H1 (cell line): ENCODE results near the gene CLIC1. TPM values are rescaled to one million over a fixed set of nuclear protein-coding genes. Genes with fewer than 3 reads are reported as not detected.

Source experiments
- CTCF ChIA-PET: fragments of 300-600 bp; sonication (Branson Sonifier 250); formaldehyde crosslinking; loops from one replicate; lab custom pipeline; 2021; ENCODE audit not compliant: partially characterized antibody; lab: Charles Lee
- POLR2A ChIA-PET: fragments of 300-600 bp; sonication (Branson Sonifier 250); formaldehyde crosslinking; loops from one replicate; lab custom pipeline; 2021; ENCODE audit warnings: inconsistent platforms; ENCODE audit not compliant: partially characterized antibody; lab: Charles Lee
- DNase-seq, 2 experiments: peaks; one replicate each; pipeline versions ENCODE4 v3.0.0 to v3.0.0-alpha.2; 2010 to 2022; ENCODE audit warnings: low spot score in 2 of 2, low read depth in 1 of 2, mixed read lengths in 1 of 2
- FAIRE-seq: peaks from 2 replicates; lab custom pipeline; 2011; peaks lifted over from hg19 to GRCh38; lab: Jason Lieb, UNC
- H2AFZ ChIP-seq: 2 replicates; pipeline ENCODE4 v1.8.1; 2012; ENCODE audit warnings: low read length, inconsistent platforms
- H2AK5ac ChIP-seq: 2 replicates; pipeline ENCODE4 v1.6.1; 2013; ENCODE audit warnings: low read depth, low read length
- H2BK120ac ChIP-seq: replicated peaks from 2 replicates; pipeline ENCODE3; 2013; ENCODE audit warnings: low read depth, low read length, inconsistent platforms
- H2BK12ac ChIP-seq: 2 replicates; pipeline ENCODE4 v1.6.1; 2013; ENCODE audit warnings: low read depth, low read length
- H2BK15ac ChIP-seq: 2 replicates; pipeline ENCODE4 v1.6.1; 2013; ENCODE audit warnings: low read length
- H2BK20ac ChIP-seq: 2 replicates; pipeline ENCODE4 v1.6.1; 2013; ENCODE audit warnings: low read length
- H2BK5ac ChIP-seq: 2 replicates; pipeline ENCODE4 v1.6.1; 2013; ENCODE audit warnings: low read depth, low read length
- H3K14ac ChIP-seq: 2 replicates; pipeline ENCODE4 v1.6.1; 2013; ENCODE audit warnings: inconsistent platforms; ENCODE audit not compliant: insufficient read length
- H3K18ac ChIP-seq: 2 replicates; pipeline ENCODE4 v1.6.1; 2013; ENCODE audit warnings: low read length; ENCODE audit errors: extremely low read depth
- H3K23ac ChIP-seq: 2 replicates; pipeline ENCODE4 v1.6.1; 2013; ENCODE audit warnings: inconsistent platforms; ENCODE audit not compliant: insufficient read length
- H3K23me2 ChIP-seq: 2 replicates; pipeline ENCODE4 v1.6.1; 2013; ENCODE audit warnings: low read depth, low read length
- H3K27ac ChIP-seq: 2 replicates; pipeline ENCODE4 v1.6.1; 2011; ENCODE audit warnings: low read depth, low read length, inconsistent platforms
- H3K27me3 ChIP-seq, 4 experiments: replicated peaks in 1 of 4; 1 replicate in 1 of 4; 2 replicates in 3 of 4; pipeline versions ENCODE4 v1.6.1 to v1.8.1; 2011 to 2013; ENCODE audit warnings: low read length in 3 of 4, mild to moderate bottlenecking in 3 of 4, inconsistent platforms in 2 of 4, mixed read lengths in 2 of 4, moderate library complexity in 1 of 4; ENCODE audit not compliant: control insufficient read depth in 3 of 4, insufficient read depth in 3 of 4; ENCODE audit errors: extremely low read depth in 1 of 4
- H3K36me3 ChIP-seq, 4 experiments: 2 replicates each; pipeline versions ENCODE4 v1.6.1 to v1.8.1; 2011 to 2013; ENCODE audit warnings: mild to moderate bottlenecking in 4 of 4, low read length in 3 of 4, moderate library complexity in 2 of 4, control low read depth in 1 of 4, inconsistent platforms in 1 of 4; ENCODE audit not compliant: insufficient read depth in 4 of 4, control insufficient read depth in 2 of 4
- H3K4ac ChIP-seq: replicated peaks from 2 replicates; pipeline ENCODE3; 2013; ENCODE audit warnings: low read length, low read depth, mixed read lengths, inconsistent platforms; ENCODE audit not compliant: insufficient read length
- H3K4me1 ChIP-seq, 4 experiments: replicated peaks in 1 of 4; 1 replicate in 1 of 4; 2 replicates in 3 of 4; pipeline versions ENCODE4 v1.6.1 to v1.8.1; 2011 to 2013; ENCODE audit warnings: low read length in 3 of 4, inconsistent platforms in 2 of 4, mixed read lengths in 1 of 4; ENCODE audit not compliant: insufficient read depth in 4 of 4, control insufficient read depth in 3 of 4
- H3K4me2 ChIP-seq, 2 experiments: 2 replicates each; pipeline versions ENCODE4 v1.6.1 to v1.8.1; 2011 to 2013; ENCODE audit warnings: low read depth in 2 of 2, low read length in 2 of 2, control low read depth in 1 of 2, inconsistent platforms in 1 of 2, mild to moderate bottlenecking in 1 of 2; ENCODE audit not compliant: insufficient read depth in 1 of 2
- H3K4me3 ChIP-seq, 4 experiments: fragments of 200-600, 300-600 bp in 1 of 4; sonication (generic), shearing (Covaris generic), sonication (Bioruptor Twin) in 1 of 4; 2 replicates each; pipeline versions ENCODE4 v1.5.1 to v1.8.1; 2011 to 2016; ENCODE audit warnings: low read length in 4 of 4, low read depth in 3 of 4, control low read depth in 2 of 4, inconsistent platforms in 2 of 4, mild to moderate bottlenecking in 2 of 4, mixed read lengths in 1 of 4, moderate library complexity in 1 of 4; ENCODE audit not compliant: insufficient read depth in 2 of 4; ENCODE audit errors: extremely low read depth in 1 of 4
- H3K56ac ChIP-seq: replicated peaks from 2 replicates; pipeline ENCODE3; 2013; ENCODE audit warnings: low read depth, mild to moderate bottlenecking, mixed read lengths, low read length, inconsistent platforms; ENCODE audit not compliant: insufficient read length
- H3K79me1 ChIP-seq: 2 replicates; pipeline ENCODE4 v1.6.1; 2013; ENCODE audit warnings: low read depth, low read length, control low read depth
- H3K79me2 ChIP-seq, 2 experiments: 2 replicates each; pipeline versions ENCODE4 v1.6.1 to v1.8.1; 2012 to 2013; ENCODE audit warnings: low read length in 2 of 2, mild to moderate bottlenecking in 2 of 2, inconsistent platforms in 1 of 2; ENCODE audit not compliant: insufficient read depth in 2 of 2, control insufficient read depth in 1 of 2
- H3K9ac ChIP-seq, 4 experiments: replicated peaks in 1 of 4; 1 replicate in 1 of 4; 2 replicates in 3 of 4; pipeline versions ENCODE4 v1.6.1 to v1.8.1; 2011 to 2013; ENCODE audit warnings: low read depth in 3 of 4, low read length in 3 of 4, control low read depth in 2 of 4, mild to moderate bottlenecking in 2 of 4, moderate library complexity in 2 of 4, inconsistent platforms in 1 of 4; ENCODE audit errors: extremely low read depth in 1 of 4
- H3K9me3 ChIP-seq, 2 experiments: 2 replicates each; pipeline versions ENCODE4 v1.6.1 to v1.8.1; 2012 to 2013; ENCODE audit warnings: mild to moderate bottlenecking in 2 of 2, moderate library complexity in 2 of 2, control low read depth in 1 of 2, inconsistent platforms in 1 of 2, low read depth in 1 of 2, low read length in 1 of 2, mixed read lengths in 1 of 2; ENCODE audit not compliant: insufficient read depth in 2 of 2
- H4K20me1 ChIP-seq, 2 experiments: replicated peaks in 1 of 2; 2 replicates each; pipeline versions ENCODE3 to v1.8.1; 2011 to 2013; ENCODE audit warnings: inconsistent platforms in 2 of 2, low read length in 2 of 2, mild to moderate bottlenecking in 1 of 2; ENCODE audit not compliant: insufficient read depth in 2 of 2, control insufficient read depth in 1 of 2
- H4K5ac ChIP-seq: 2 replicates; pipeline ENCODE4 v1.6.1; 2013; ENCODE audit warnings: low read length, low read depth, mixed read lengths, inconsistent platforms; ENCODE audit not compliant: insufficient read length
- H4K8ac ChIP-seq: 2 replicates; pipeline ENCODE4 v1.8.0; 2013; ENCODE audit warnings: mild to moderate bottlenecking, moderate library complexity, low read length, inconsistent platforms; ENCODE audit not compliant: insufficient read depth; ENCODE audit errors: extremely low read depth
- H4K91ac ChIP-seq: replicated peaks from 2 replicates; pipeline ENCODE3; 2013; ENCODE audit warnings: low read length, mixed read lengths, inconsistent platforms; ENCODE audit not compliant: insufficient read length
- KDM1A ChIP-seq: fragments of 200-600, 300-600 bp; sonication (generic); IDR thresholded peaks from 2 replicates; pipeline ENCODE4 v1.7.1; 2016; ENCODE audit warnings: mild to moderate bottlenecking, low read length, borderline replicate concordance
- MAFK ChIP-seq: IDR thresholded peaks from 2 replicates; pipeline ENCODE4 v1.6.1; 2012; ENCODE audit warnings: low read depth, mild to moderate bottlenecking, improper control_type of control experiment, low read length
- TBP ChIP-seq: IDR thresholded peaks from 2 replicates; pipeline ENCODE4 v1.6.1; 2011; ENCODE audit warnings: low read depth, low read length, improper control_type of control experiment
- WGBS, 2 experiments: shearing (Covaris generic) in 1 of 2; methylation state at CpG; one replicate each; pipeline versions ENCODE4 v1.1.6 to v1.1.7; 2013 to 2015; ENCODE audit warnings: low lambda C conversion rate in 2 of 2, mixed read lengths in 2 of 2, inconsistent platforms in 1 of 2, low coverage in 1 of 2, missing lambda C conversion rate in 1 of 2; ENCODE audit not compliant: insufficient replicate concordance in 2 of 2, insufficient coverage in 1 of 2, insufficient read length in 1 of 2; ENCODE audit errors: extremely low coverage in 1 of 2, missing lambda C conversion rate in 1 of 2; 5-methylcytosine and 5-hydroxymethylcytosine counted together
- polyA plus RNA-seq, 7 experiments: library from polyadenylated mRNA; depleted of rRNA in 3 of 7; stranded (reverse) in 5 of 7; unstranded in 2 of 7; fragments of >200 nt in 5 of 7; fragments of 200-250 nt in 2 of 7; gene quantifications; 1 replicate in 5 of 7; 2 replicates in 1 of 7; 4 replicates in 1 of 7; pipeline versions ENCODE4 v1.2.1 to v1.2.3, GENCODE V29; 2011 to 2013; ENCODE audit warnings: missing spikeins in 2 of 7, mixed read lengths in 2 of 7
- total RNA-seq: library from RNA; stranded (reverse); fragmentation: NEBNext Ultra II Directional; extraction: Animal tissue kit (Norgen Biotek cat#: 25700); gene quantifications from 2 replicates; pipeline ENCODE4 v1.2.1, GENCODE V29; 2021

The CLIC1 gene
- total and polyA plus RNA-seq, 2 of the 8 experiments (the other 6 are each of a cell fraction or from before 2014, with no cell fraction given): 250 to 277 TPM

- Histone ChIP-seq H4K8ac (peak overlapping the region; percentile 14), H3K18ac (no peak overlapping the region), H2BK120ac (no peak overlapping the region), H3K4ac (no peak overlapping the region), H2AK5ac (no peak overlapping the region), H3K9ac (no peak overlapping the region), H2BK5ac (no peak overlapping the region), H3K56ac (no peak overlapping the region), H2AFZ (no peak overlapping the region), H2BK15ac (no peak overlapping the region), H3K36me3 (peaks cover 3 to 25% (median 17%) of the 10 kb centered on the region in 4 experiments; a peak in 5 of 8 replicates), H3K14ac (no peak overlapping the region), H4K20me1 (no peaks in the 10 kb centered on the region), H3K79me2 (no peaks in the 10 kb centered on the region), H3K27ac (no peak overlapping the region), H4K5ac (no peak overlapping the region), H4K91ac (no peak overlapping the region), H2BK20ac (no peak overlapping the region), H3K4me2 (peak overlapping the region in 1 of 2 experiments; percentile 28; a peak in 1 of 4 replicates), H3K4me3 (no peak overlapping the region), H3K79me1 (no peaks in the 10 kb centered on the region), H3K23ac (no peak overlapping the region), H3K9me3 (no peaks in the 10 kb centered on the region), H2BK12ac (no peak overlapping the region), H3K4me1 (peaks cover 0 to 5% (median 4%) of the 10 kb centered on the region in 4 experiments; a peak in 5 of 7 replicates), H3K23me2 (peaks cover under 1% of the 10 kb centered on the region; the same call in 1 of the 2 replicates), H3K27me3 (no peaks in the 10 kb centered on the region; a peak in 1 of 7 replicates)
- ChIA-PET POLR2A (interaction anchor here (0.8 to 6.6 kb wide), 4 partner anchors 24 to 140 kb away, joined by 3 to 33 read pairs (median 4); partner anchors contain the start of genes BAG6 and HSPA1B), CTCF (interaction anchor here (0.8 to 5.8 kb wide), 12 partner anchors 11 to 181 kb away, joined by 3 to 26 read pairs (median 4); partner anchors contain the start of genes CSNK2B, DDAH2, GPANK1 and LSM2)
- 91% methylated on average over 14 of the region's 14 CpGs; no CpG with 5 or more reads in 1 of the 2 experiments for WGBS, 2 experiments
- no peak for DNase-seq
- FAIRE-seq: no peak
- TF ChIP-seq MAFK: no peak
- TF ChIP-seq KDM1A: no peak
- no peak for TF ChIP-seq TBP
Observed at GRCh38 chr6:31687860-31688693, 48.3 kb downstream of the CLIC1 start.
